Mesothelial cell of epicardium (in vitro differentiated cells): ENCODE data around the gene ANKS4B. TPM values are rescaled to one million over a fixed set of nuclear protein-coding genes. Genes with fewer than 3 reads are reported as not detected.

Source experiments
- DNase-seq, 2 experiments: peaks; one replicate each; pipeline ENCODE4 v3.0.0; 2021; ENCODE audit warnings: low spot score in 2 of 2; ENCODE audit not compliant: unreplicated experiment in 2 of 2
- H3K27ac Mint-ChIP-seq: 2 replicates; pipeline ENCODE4 v1.8.0; 2021; ENCODE audit warnings: mixed read lengths
- H3K27me3 Mint-ChIP-seq: 2 replicates; pipeline ENCODE4 v1.8.0; 2021; ENCODE audit warnings: low read depth, mixed read lengths
- H3K36me3 Mint-ChIP-seq: 2 replicates; pipeline ENCODE4 v1.8.0; 2021; ENCODE audit warnings: mixed read lengths
- H3K4me1 Mint-ChIP-seq: 2 replicates; pipeline ENCODE4 v1.8.0; 2021; ENCODE audit warnings: mixed read lengths
- H3K4me3 Mint-ChIP-seq: 2 replicates; pipeline ENCODE4 v1.8.0; 2021; ENCODE audit warnings: mild to moderate bottlenecking, moderate library complexity, mixed read lengths
- H3K9me3 Mint-ChIP-seq: 2 replicates; pipeline ENCODE4 v1.8.0; 2021; ENCODE audit warnings: mixed read lengths
- CTCF ChIP-seq: fragments of 200-600 bp; sonication (generic); IDR thresholded peaks from one replicate; pipeline ENCODE4 v1.5.0; 2021; ENCODE audit warnings: antibody characterized with exemption; ENCODE audit not compliant: unreplicated experiment
- total RNA-seq: library from RNA; stranded (reverse); gene quantifications from 3 replicates; pipeline ENCODE4 v1.2.1, GENCODE V29; 2021

ANKS4B gene
- total RNA-seq, 1 donor from 2014 or later = not detected

- no peaks in the 10 kb centered on the region for H3K9me3 Mint-ChIP-seq
- H3K4me3 Mint-ChIP-seq = peak overlapping the region; percentile 90
- H3K27ac Mint-ChIP-seq = peak overlapping the region; percentile 86
- peak; percentile 29 for TF ChIP-seq CTCF
- DNase-seq = peak; percentile 77 to 91
- H3K36me3 Mint-ChIP-seq = no peaks in the 10 kb centered on the region
- peaks cover 49% of the 10 kb centered on the region for H3K27me3 Mint-ChIP-seq
- peaks cover 22% of the 10 kb centered on the region for H3K4me1 Mint-ChIP-seq
Observed at GRCh38 chr16:21300309-21301167, 67.0 kb downstream of the ANKS4B start.

GRCh38 chr16:21301168-21301894, 67.8 kb downstream of the ANKS4B start:
- H3K4me1 Mint-ChIP-seq = peaks cover 22% of the 10 kb centered on the region
- H3K36me3 Mint-ChIP-seq = no peaks in the 10 kb centered on the region
- DNase-seq = peak; percentile 41 to 71
- H3K9me3 Mint-ChIP-seq = no peaks in the 10 kb centered on the region
- TF ChIP-seq CTCF = no peak
- peak overlapping the region; percentile 86 for H3K27ac Mint-ChIP-seq
- peak overlapping the region; percentile 90 for H3K4me3 Mint-ChIP-seq
- H3K27me3 Mint-ChIP-seq = peaks cover 53% of the 10 kb centered on the region

GRCh38 chr16:21301895-21302291, 68.4 kb downstream of the ANKS4B start:
- Mint-ChIP-seq H3K4me3 (peak overlapping the region; percentile 90), H3K27ac (no peak overlapping the region), H3K9me3 (no peaks in the 10 kb centered on the region), H3K4me1 (peaks cover 22% of the 10 kb centered on the region), H3K36me3 (no peaks in the 10 kb centered on the region), H3K27me3 (peaks cover 53% of the 10 kb centered on the region)
- TF ChIP-seq CTCF = no peak
- DNase-seq = no peak

GRCh38 chr16:21302454-21302853, 69.0 kb downstream of the ANKS4B start:
- peaks cover 50% of the 10 kb centered on the region for H3K27me3 Mint-ChIP-seq
- H3K9me3 Mint-ChIP-seq = no peaks in the 10 kb centered on the region
- peaks cover 22% of the 10 kb centered on the region for H3K4me1 Mint-ChIP-seq
- DNase-seq = no peak
- H3K36me3 Mint-ChIP-seq = no peaks in the 10 kb centered on the region
- H3K4me3 Mint-ChIP-seq = peak overlapping the region; percentile 90
- no peak overlapping the region for H3K27ac Mint-ChIP-seq
- no peak for TF ChIP-seq CTCF

GRCh38 chr16:21302898-21303528, 69.5 kb downstream of the ANKS4B start:
- DNase-seq = no peak
- Mint-ChIP-seq H3K4me3 (no peak overlapping the region), H3K4me1 (peaks cover 22% of the 10 kb centered on the region), H3K27ac (no peak overlapping the region), H3K36me3 (no peaks in the 10 kb centered on the region), H3K9me3 (no peaks in the 10 kb centered on the region), H3K27me3 (peaks cover 46% of the 10 kb centered on the region)
- no peak for TF ChIP-seq CTCF

Other genes starting within 250 kb of the ANKS4B start
- gene DNAH3, start 82.9 kb upstream of the ANKS4B start, total RNA-seq = not detected in 3 replicates
- 19.1 to 22.0 TPM (median 21.4 TPM) in 3 replicates for gene LDAF1, start 75.0 kb upstream of the ANKS4B start, total RNA-seq
- gene ZP2, start 22.1 kb upstream of the ANKS4B start, total RNA-seq = not detected in 3 replicates
- gene CRYM, start 44.6 kb downstream of the ANKS4B start, total RNA-seq = 2.7 to 4.6 TPM (median 4.1 TPM) in 3 replicates